ENCODE data around the gene C6orf132.
"Not testable (repeated sequence)": the region's sequence is repeated elsewhere in the genome, so short reads cannot be mapped to it uniquely, and the experiment has no call there.

The C6orf132 gene, protein sequence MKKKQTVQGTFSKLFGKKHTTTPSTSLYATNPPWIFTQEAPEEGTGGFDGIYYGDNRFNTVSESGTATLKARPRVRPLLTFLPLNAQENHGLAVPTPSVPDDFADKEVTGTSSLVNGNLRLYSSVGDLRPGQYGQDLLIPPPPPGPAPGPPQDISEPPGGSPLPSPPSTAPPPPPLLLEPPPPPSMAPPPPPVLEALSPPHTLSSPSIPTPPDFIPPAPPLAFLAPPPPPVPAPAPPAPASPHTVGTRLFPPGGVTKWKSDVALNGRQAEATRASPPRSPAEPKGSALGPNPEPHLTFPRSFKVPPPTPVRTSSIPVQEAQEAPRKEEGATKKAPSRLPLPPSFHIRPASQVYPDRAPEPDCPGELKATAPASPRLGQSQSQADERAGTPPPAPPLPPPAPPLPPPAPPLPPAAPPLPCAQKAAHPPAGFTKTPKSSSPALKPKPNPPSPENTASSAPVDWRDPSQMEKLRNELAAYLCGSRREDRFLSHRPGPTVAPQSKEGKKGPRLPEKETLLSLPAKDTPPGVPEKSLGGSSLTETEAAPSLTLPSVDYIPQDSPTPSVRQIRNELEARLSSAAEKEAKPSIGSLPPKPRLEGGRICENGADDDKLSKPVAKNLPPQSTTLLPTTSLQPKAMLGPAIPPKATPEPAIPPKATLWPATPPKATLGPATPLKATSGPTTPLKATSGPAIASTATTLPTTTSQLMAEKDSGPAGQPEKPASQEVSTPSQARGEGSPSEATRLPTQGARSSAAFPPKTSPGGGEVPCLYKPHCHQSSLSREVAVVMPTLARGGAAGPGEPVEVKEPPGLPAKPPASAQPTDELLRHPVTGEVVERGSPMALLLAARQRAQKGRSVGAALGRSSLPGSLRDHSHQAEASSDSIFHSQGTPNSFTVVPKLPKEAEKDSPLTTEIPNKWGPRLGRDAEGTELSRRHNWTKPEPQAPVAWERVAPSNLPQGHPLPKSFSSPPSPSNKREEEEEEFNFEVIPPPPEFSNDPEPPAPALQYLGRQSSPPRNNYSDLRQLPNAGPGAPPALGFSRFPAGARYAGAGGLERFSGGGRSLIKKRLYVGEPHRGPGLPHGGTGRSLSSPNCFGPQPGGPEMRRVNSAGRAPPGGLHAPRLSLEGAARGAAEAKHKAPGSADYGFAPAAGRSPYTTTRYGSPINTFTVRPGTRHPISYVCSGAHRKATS

DNA sequence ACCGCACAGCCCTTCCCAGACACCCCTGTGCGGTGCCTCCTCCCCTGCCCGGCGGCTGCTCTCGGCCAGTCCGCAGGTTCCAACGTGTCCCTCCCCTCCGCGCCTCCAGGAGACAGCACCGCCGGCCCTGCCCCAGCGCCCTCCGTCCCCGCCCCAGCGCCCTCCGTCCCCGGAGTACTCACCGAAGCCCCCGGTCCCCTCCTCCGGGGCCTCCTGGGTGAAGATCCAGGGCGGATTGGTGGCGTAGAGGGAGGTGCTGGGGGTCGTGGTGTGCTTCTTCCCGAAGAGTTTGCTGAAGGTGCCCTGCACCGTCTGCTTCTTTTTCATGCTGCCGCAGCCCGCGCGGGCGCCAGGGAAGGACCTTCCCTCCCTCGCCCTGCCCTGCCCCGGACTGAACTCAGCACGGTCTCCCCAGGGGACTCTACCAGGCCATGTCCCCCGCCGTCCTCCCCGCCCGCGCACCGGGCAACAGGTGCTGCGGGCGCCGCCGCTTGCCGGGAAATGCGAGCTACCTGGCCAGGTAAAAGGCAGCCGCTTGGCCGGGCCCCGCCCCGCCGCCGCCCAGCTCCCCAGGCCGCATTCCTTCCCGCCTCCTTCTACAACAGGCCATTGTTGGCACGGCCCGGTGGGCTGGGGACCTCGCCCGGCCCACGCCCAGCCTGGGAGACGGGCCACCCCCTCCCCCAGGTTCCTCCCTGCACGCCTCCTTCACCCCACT lies at the start of gene C6orf132:
Gene C6orf132 (minus strand): TSS at position 503 of the 718 bp plus-strand sequence. CDS start 176 bp downstream, at position 327.
- peak; percentile 71 for DNase-seq (ENCODE audit: low spot score)

DNA sequence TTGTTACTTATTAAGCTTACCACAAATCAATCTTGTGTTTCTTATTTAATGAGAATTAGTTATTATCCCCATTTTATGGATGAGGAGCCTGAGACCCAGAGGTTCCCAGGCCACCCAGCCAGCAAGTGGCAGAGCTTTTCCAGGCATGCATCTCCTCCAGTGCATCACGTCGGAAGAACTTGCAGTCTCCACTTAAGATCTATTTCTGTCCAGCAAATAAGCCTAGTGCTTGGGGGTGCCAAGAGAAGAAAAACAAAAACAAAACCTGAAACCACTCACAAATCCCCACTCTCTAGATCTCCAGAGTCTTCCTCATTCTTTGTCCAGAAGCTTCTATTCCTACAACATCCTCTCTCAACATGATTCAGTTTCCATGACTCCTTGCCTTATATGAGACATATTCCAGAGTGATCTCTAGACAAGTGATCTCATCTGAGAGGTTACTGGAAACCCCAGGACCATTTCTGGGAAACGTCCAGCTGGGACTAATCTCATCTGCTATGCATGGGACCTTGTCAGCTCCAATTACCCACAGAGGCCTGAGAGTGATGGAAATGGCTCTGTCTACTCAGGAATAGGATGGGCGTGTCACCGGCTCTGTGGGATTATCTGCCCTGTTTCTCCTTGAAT lies 48.2 kb upstream of the C6orf132 start:
- DNase-seq (ENCODE audit: low spot score): no peak

DNA sequence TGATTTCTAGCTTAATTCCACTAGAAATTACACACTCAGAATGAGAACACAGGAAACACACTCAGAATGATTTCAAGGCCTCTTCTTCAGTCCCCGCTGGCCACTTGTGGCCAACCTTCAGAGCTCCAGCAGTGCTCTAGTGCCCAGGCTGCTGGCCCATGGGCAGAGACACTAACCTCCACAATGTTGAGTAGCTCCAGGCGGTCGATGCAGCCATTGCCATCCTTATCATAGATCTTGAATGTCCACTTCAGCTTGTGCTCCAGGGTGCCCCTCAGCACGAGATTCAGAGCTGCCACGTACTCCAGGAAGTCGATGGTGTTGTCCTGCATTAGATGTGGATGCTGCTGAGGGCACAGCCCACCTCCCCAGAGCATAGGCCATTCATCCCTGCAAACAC lies 46.0 kb upstream of the C6orf132 start:
- no peak for DNase-seq (ENCODE audit: low spot score)

DNA sequence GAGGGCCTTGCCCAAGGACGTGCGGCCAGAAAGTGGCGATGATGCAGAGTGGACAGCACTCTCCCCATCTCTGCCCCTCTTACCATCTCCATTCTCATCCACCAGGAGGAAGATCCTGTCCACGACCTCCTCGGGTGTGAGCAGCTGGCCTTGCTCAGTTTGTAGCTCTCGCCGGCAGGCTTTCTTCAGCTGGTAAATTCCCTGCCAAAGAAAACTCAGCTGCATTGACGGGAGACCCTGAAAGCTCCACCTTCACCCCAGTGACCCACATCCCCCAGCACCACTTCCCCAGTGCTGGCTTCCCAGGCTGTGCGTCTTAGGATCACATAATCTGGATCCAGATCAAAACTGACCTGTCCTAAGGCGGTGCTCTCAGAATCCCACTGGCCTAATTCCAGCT lies 43.2 kb upstream of the C6orf132 start:
- no peak for DNase-seq (ENCODE audit: low spot score)

DNA sequence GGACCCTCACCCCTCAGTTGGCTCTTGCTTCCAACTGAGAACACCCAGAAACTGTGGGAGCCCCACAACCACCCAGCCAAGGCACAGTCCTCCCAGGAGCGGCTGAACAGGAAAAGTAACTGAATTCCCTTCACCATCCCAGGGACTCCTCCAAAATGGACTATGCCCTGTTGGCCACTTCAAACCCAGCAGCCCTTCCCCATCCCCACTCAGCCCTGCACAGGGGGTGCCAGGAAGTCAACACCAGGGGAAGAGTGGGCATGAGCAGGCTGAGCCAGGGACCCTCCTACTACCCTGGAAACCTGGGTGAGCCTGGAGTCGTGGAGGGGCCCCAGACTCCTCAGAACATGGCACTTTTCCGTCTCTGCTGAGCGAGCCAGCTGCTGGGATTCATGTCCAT lies 42.1 kb upstream of the C6orf132 start:
- DNase-seq (ENCODE audit: low spot score): no peak

DNA sequence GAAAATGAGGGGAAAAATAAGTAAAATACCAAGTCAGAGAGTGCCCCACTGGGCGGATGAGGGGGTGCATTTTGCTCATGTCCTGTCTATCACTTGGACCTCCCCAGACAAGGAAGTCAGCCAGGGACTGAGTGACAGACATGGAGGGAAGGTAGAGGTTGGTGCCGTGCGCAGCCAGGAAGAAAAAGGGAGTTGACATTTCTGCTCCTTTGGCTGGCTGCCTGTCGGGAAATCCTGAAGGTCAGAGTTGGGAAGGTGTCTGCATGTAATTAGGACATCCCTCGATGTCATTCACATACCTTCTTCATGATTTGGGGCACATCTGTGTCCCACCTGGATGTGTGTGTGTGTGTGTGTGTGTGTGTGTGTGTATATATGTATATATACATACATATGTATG lies 39.7 kb upstream of the C6orf132 start:
- DNase-seq (ENCODE audit: low spot score): no peak

DNA sequence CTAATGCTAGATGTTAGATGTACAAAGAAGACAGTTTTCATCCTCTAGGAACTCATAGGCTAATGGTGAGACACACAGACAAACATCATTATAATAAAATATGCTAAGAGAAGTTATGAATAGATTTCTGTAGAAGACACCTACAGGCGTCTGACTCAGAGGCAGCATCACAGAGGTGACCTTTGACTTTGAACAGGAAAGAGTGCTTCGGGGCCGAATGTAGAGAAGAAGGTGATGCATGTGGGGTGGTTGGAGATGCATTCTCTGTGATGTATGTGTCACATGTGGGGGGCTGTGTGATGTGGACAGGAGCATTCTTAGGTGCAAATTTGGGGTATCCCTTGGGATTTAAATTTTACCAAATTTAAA lies 37.5 kb upstream of the C6orf132 start:
- no peak for DNase-seq (ENCODE audit: low spot score)

DNA sequence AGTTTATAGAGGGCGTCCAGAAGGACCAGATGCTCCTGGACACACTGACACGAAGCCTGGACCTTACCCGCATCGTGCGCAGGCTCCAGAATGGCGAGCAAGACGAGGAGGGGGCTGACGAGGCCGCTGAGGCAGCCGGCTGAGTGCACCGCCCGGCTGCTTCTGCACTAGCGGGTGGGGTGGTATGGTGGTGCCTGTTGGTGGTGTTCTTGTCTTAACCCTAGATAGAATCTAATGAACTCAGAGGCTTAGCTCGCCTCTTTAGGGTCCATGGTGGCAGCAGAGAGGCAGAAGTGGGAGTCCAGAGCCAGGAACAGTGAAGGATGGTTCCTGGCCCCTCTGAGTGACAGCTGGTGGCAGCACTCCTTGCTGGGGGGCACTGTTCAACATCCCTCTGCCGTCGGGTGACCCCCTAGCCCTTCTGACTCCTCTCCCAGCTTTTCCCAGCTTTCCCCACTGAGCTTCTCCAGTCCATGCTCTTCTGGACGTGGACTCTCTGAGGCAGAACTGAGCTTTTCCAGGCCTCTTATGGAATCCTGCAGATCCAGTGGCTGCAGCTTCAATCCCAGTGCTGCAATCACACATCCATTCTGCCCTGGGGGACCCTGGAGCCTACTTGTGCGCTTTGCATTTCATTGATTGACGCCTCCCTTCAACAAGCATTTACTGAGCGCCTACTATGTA lies 37.0 kb upstream of the C6orf132 start:
- no peak for DNase-seq (ENCODE audit: low spot score)

DNA sequence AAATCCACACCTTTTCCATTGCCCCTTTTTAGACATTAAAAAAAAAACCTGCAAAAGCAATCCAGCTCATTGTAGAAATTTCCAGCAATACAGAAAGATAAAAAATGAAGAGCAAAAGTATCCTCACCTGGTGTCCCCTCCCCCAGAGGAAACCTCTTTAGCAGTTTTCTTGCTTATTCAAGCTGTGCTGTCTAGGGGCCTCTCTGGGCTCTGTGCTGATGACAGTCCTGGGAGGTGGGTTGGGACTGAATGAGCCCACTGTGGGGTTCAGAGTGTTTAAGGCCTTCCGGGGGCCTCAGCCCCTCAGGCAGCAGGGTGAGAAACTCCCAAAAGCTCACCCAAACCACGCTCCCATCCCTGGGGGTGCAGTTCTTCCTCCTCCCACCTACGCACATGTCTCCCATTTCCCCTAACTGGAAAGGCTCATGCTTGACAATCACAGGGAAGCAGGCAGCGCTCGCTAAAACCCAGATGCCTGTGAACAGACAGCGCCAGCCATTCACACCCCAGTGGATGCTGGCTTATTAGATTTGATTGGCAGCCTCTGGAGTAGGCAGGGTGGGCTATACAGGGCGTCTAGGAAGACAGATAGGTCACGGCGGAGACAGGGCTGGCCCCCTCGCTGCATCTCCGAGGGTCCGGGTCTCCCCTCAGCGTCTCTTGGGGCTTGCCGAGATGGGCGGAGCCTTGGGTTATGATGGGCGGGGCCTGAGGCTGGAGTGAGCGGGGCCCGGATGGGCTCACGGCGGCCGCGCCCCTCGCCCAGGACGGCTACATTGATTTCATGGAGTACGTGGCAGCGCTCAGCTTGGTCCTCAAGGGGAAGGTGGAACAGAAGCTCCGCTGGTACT lies 35.3 kb upstream of the C6orf132 start:
- no peak for DNase-seq (ENCODE audit: low spot score)

DNA sequence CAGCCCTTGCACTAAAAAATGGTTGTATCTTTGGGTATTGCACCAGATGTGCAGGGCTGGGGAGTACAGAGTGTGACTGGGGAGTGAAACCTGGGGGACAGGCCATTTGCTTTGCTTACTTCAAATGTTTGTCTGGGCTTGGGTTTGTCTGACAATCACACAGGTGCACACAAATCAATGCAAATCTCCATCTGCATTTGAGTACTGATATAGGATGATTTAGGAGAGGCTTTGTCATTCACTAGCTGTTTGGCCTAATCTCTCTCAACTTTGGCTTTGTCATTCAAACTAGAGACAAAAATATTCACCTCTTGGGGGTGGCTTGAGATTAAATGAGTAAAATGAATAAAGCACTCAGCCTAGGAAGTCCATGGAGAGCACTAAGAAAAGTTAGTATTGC lies 34.6 kb upstream of the C6orf132 start:
- no peak for DNase-seq (ENCODE audit: low spot score)

DNA sequence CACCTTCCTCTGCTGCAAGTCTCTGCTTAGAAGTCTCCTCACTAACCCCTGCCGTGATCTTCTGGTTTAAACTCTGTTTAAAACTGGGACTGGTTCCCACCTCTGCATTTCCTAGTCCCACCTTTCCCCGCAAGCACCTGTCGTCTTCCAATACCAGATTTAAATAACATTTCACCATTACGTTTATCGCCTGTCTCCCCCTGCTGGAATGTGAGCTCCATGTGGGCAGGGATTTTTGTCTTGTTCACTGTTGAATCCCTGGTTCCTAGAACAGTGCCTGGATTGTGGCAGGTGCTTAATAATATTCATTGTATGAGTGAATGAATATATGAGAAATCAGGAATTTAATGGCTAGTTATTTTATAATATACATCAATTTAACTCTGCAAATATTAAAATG lies 33.4 kb upstream of the C6orf132 start:
- DNase-seq (ENCODE audit: low spot score): no peak

DNA sequence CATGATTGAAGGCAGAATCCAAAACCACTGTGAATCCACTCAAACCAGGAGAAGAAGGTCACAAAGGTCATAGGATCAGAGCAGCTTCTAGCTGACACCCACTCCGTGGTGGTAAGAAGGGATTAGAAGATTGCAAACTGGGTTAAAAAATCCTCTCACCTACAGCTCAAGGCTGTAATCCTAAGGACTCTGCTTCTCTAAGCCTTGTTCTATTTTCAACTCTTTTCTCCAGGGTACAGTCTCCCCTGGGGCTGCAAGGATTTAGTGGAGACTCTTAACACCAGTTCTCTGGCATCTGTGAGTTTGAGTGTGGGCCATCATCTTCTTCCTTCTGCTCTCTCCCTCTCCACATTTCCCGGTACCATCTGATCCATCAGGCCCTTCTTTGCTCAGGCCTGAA lies 30.7 kb upstream of the C6orf132 start, which contains the start of gene GUCA1A:
Gene GUCA1A (plus strand): TSS at position 264 of the 400 bp plus-strand sequence. CDS start 250 bp downstream, outside the sequence.
- DNase-seq (ENCODE audit: low spot score): no peak

DNA sequence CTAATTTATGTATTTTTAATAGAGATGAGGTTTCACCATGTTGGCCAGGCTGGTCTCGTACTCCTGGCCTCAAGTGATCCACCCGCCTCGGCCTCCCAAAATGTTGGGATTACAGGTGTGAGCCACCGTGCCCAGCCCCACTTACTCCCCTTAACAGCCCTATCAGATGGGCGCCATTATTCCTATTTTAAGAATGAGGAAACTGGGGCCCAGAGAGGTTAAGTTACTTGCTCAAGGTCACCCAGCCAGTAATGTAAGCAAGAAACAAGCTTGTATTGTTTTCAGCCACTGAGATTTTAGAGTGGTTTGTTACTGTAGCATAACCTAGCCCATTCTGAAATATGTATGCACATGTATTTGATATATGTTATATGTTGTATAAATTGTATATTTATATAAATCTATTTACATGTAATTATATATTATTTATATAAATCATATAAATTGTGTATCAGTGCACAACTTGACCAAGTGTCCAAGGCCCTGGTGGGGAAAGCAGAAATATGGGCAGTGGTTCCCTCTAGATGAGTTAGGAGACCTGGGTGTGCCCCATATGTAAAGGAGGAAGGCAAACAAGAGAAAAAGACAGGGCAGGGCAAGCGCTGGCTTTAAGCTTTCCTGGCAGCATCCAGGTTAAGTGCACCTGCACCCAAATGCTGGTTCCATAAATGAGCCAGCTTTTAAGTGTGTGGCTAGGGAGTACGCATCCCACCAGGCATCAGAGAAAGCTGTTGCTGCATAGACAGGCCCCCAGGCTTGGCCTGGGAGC lies 29.6 kb upstream of the C6orf132 start:
- DNase-seq (ENCODE audit: low spot score): no peak

DNA sequence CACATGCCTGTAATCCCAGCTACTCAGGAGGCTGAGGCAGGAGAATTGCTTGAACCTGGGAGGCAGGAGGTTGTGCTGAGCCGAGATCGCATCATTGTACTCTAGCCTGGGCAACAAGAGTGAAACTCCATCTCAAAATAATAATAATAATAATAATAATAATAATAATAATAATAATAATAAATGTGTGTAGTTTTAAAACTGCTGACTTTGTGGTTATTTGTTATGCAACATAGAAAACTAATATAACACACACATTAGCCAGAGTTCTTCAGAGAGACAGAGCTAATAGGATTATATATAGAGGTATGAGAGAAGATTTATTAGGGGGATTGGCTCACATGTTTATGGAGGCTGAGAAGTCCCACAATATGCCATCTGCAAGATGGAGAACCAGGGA lies 27.4 kb upstream of the C6orf132 start:
- DNase-seq (ENCODE audit: low spot score): not testable (repeated sequence)

DNA sequence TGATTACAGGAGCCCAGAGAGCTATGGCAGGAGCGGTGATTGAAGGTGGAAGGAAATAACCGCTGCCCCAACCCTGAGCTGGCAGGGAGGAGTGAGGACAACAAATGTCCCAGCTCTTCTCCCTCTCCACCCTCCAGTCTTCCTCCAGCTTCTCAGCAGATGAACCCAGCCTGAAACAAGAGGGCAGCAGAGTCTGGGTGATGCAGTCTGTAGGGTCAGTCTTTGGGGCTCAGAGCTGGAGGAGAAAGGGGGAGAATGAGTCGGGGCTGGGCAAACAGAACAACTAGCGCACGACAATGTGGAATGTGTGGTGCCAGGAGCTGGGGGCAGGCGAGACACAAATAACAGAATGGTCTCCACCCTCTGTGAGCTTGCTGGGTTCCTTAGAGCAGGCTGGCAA lies 26.2 kb upstream of the C6orf132 start:
- DNase-seq (ENCODE audit: low spot score): no peak

DNA sequence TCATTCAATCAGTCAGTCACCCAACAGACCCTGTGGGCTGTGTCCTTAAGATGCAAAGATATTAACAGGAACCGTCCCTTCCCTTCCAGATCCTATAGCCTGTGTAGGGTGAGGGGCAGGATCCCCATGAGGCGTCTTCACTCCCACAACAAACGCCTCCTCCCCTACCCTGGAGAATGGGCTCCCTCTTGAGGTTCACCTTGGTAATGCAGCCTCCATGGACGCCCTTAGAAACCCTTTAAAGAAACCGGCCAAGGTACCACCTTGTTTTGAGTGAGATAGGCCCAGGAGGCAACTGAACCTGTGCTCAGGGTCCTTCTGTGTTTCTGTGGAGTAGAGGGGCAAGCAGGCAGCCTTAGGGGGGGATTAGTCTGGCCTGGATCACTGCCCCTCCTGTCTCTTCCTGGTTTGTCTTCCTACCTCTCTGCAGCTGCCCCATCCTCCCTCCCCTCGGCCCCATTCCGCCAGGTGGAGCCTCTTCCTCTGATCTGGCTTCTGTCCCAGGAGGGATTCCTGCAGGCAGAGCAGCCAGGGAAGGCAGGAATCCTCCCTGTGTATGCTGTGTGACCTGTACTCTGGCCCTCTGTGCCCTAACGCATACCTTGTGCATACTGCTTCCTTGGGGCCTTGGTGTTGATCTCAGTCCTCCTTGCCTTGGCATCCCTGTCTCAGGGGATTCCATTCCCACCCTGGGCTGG lies 24.2 kb upstream of the C6orf132 start:
- peak; percentile 77 for DNase-seq (ENCODE audit: low spot score)

DNA sequence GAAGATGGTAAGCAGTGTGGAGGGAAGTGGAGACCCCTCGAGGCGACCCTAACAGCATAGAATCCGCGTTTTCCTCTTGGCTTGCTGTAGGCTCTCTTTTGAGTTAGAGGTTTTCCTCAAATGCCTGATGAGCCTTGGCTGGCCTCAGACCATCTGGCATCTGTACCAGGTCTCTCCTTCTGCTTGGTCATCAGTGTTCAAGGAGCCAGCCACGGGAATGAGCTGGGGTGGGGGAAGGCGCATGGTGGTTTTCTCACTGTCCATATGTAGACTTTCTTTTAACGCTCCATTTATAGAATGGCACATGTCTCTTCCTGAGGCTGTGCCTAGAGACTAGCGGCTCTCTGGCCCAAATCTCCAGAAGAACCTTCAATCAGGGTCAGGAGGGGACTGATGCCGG lies 22.6 kb upstream of the C6orf132 start:
- no peak for DNase-seq (ENCODE audit: low spot score)

DNA sequence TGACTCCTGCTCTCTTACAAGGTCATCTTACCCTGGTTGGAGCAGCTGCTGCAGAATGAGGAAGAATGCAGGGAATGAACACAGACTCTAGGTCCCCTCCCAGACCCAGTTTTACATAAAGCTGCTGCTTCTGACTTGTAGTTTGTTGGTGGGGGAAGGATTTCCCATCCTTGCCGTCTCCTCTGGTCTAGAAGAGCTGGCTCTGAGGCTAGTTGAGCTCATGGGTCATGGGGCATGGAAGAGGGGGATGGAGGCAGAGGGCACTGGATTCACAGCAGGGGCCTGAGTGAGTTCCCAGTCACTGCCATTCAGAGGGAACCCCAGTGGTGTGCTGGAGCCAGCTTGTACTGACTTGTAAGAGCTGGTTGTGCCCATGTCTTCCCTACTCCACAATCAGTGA lies 21.6 kb upstream of the C6orf132 start:
- no peak for DNase-seq (ENCODE audit: low spot score)
